Measurements from ENCODE around the gene LDLRAP1. TPM values are rescaled to one million over a fixed set of nuclear protein-coding genes. Genes with fewer than 3 reads are reported as not detected.
A peak's percentile ranks its signal among the peaks of the same experiment; 100 is the strongest.

LDLRAP1 gene
- total RNA-seq, 2 donors from 2014 or later: 13.9 to 14.5 TPM

- no peaks in the 10 kb centered on the region for H3K9me3 Mint-ChIP-seq
- no peak overlapping the region for H3K27ac Mint-ChIP-seq
- no peak for TF ChIP-seq CTCF (conservative IDR thresholded peaks at IDR 0.05)
- H3K4me3 ChIP-seq (ENCODE audit: low read length): peak overlapping the region; percentile 76
- no peaks in the 10 kb centered on the region for H3K4me1 ChIP-seq (ENCODE audit: control insufficient read depth, insufficient read depth, low read length)
- peaks cover 5% of the 10 kb centered on the region for H3K27me3 Mint-ChIP-seq (ENCODE audit: insufficient read depth)
- H3K9me3 ChIP-seq (ENCODE audit: control insufficient read depth, low read length): no peaks in the 10 kb centered on the region
- no peaks in the 10 kb centered on the region for H3K27me3 ChIP-seq (ENCODE audit: control insufficient read depth, insufficient read depth, low read length, poor library complexity, severe bottlenecking)
- H3K27ac ChIP-seq (ENCODE audit: low read depth, low read length): no peak overlapping the region
- H3K4me1 Mint-ChIP-seq: peaks cover 5% of the 10 kb centered on the region
- H3K36me3 ChIP-seq (ENCODE audit: control insufficient read depth, insufficient read depth, low read length): no peaks in the 10 kb centered on the region
- 23 to 24% methylated on average over 15 to 25 of the region's 25 CpGs for WGBS, 2 experiments (ENCODE audit: insufficient coverage in 1 of 2, insufficient read length in 1 of 2)
- H3K36me3 Mint-ChIP-seq (ENCODE audit: low read depth): no peaks in the 10 kb centered on the region
- peak overlapping the region; percentile 62 for H3K4me3 Mint-ChIP-seq
- H3K9ac ChIP-seq (ENCODE audit: extremely low read depth, low read length, poor library complexity, severe bottlenecking): no peak overlapping the region
- DNase-seq: peak; percentile 64
These were observed 898 bp downstream of the LDLRAP1 start for GRCh38 chr1:25544243-25544764.

GRCh38 chr1:25544819-25545218 lies 1.4 kb downstream of the LDLRAP1 start:
- WGBS, 2 experiments (ENCODE audit: insufficient coverage in 1 of 2, insufficient read length in 1 of 2): 82 to 92% methylated on average over 2 to 6 of the region's 6 CpGs
- Histone ChIP-seq H3K9ac (ENCODE audit: extremely low read depth, low read length, poor library complexity, severe bottlenecking) (no peak overlapping the region), H3K4me1 (ENCODE audit: control insufficient read depth, insufficient read depth, low read length) (peaks cover 1% of the 10 kb centered on the region), H3K27ac (ENCODE audit: low read depth, low read length) (no peak overlapping the region), H3K36me3 (ENCODE audit: control insufficient read depth, insufficient read depth, low read length) (no peaks in the 10 kb centered on the region), H3K27me3 (ENCODE audit: control insufficient read depth, insufficient read depth, low read length, poor library complexity, severe bottlenecking) (no peaks in the 10 kb centered on the region), H3K4me3 (ENCODE audit: low read length) (peak overlapping the region; percentile 76), H3K9me3 (ENCODE audit: control insufficient read depth, low read length) (no peaks in the 10 kb centered on the region)
- Mint-ChIP-seq H3K27me3 (ENCODE audit: insufficient read depth) (peaks cover 5% of the 10 kb centered on the region), H3K9me3 (no peaks in the 10 kb centered on the region), H3K36me3 (ENCODE audit: low read depth) (no peaks in the 10 kb centered on the region), H3K27ac (no peak overlapping the region), H3K4me1 (peaks cover 7% of the 10 kb centered on the region), H3K4me3 (peak overlapping the region; percentile 62)
- no peak for TF ChIP-seq CTCF (conservative IDR thresholded peaks at IDR 0.05)
- DNase-seq: no peak

- Histone ChIP-seq H3K4me3 (ENCODE audit: low read length) (no peak overlapping the region), H3K4me1 (ENCODE audit: control insufficient read depth, insufficient read depth, low read length) (peaks cover 3% of the 10 kb centered on the region), H3K27ac (ENCODE audit: low read depth, low read length) (no peak overlapping the region), H3K36me3 (ENCODE audit: control insufficient read depth, insufficient read depth, low read length) (no peaks in the 10 kb centered on the region), H3K9me3 (ENCODE audit: control insufficient read depth, low read length) (no peaks in the 10 kb centered on the region), H3K9ac (ENCODE audit: extremely low read depth, low read length, poor library complexity, severe bottlenecking) (no peak overlapping the region), H3K27me3 (ENCODE audit: control insufficient read depth, insufficient read depth, low read length, poor library complexity, severe bottlenecking) (no peaks in the 10 kb centered on the region)
- WGBS, 2 experiments (ENCODE audit: insufficient coverage in 1 of 2, insufficient read length in 1 of 2): 84 to 100% methylated on average over 1 to 3 of the region's 3 CpGs
- no peak for TF ChIP-seq CTCF (conservative IDR thresholded peaks at IDR 0.05)
- Mint-ChIP-seq H3K36me3 (ENCODE audit: low read depth) (no peaks in the 10 kb centered on the region), H3K9me3 (no peaks in the 10 kb centered on the region), H3K27ac (no peak overlapping the region), H3K4me1 (peaks cover 8% of the 10 kb centered on the region), H3K27me3 (ENCODE audit: insufficient read depth) (peaks cover 5% of the 10 kb centered on the region), H3K4me3 (peak overlapping the region; percentile 62)
- no peak for DNase-seq
These were observed 2.4 kb downstream of the LDLRAP1 start for GRCh38 chr1:25545767-25546166.
